ENCODE measurements around the gene DVL2. TPM values are rescaled to one million over a fixed set of nuclear protein-coding genes. Genes with fewer than 3 reads are reported as not detected.

Gene DVL2
- total and polyA plus RNA-seq, 2 of the 13 experiments (the other 11 are each of a cell fraction or from before 2014, with no cell fraction given), result 5.7 to 38.2 TPM

GRCh38 chr17:7281074-7281952 lies 47.0 kb upstream of the DVL2 start, which contains the start of gene SLC2A4 (continued):
- TF ChIP-seq ZFP91 (CRISPR knock-in tag; IDR thresholded peaks at IDR 0.05; ENCODE audit: borderline replicate concordance) (peak; percentile 75), ZMAT5 (CRISPR knock-in tag; IDR thresholded peaks at IDR 0.05; ENCODE audit: borderline replicate concordance, low read depth) (no peak), NFYB (CRISPR knock-in tag; IDR thresholded peaks at IDR 0.05) (peak; percentile 54; the same call in 1 of the 2 replicates), ZNF775 (CRISPR knock-in tag; IDR thresholded peaks at IDR 0.05; ENCODE audit: borderline replicate concordance) (no peak), HNRNPL (IDR thresholded peaks at IDR 0.05; ENCODE audit: low read depth, low read length) (0 out of 2 replicates have a peak, but pooled peaks have one; percentile 24), ZNF34 (CRISPR knock-in tag; IDR thresholded peaks at IDR 0.05; ENCODE audit: borderline replicate concordance) (peak; percentile 9; the same call in 1 of the 2 replicates), ZSCAN25 (CRISPR knock-in tag; IDR thresholded peaks at IDR 0.05) (no peak; the same call in 1 of the 2 replicates), DNMT3B (CRISPR knock-in tag; conservative IDR thresholded peaks at IDR 0.05) (no peak), MEIS2 (CRISPR knock-in tag; IDR thresholded peaks at IDR 0.05) (no peak), DDIT3 (CRISPR knock-in tag; IDR thresholded peaks at IDR 0.05) (no peak), POLR2A (IDR thresholded peaks at IDR 0.05; ENCODE audit: insufficient read depth in 1 of 2, low read depth in 2 of 2, low read length in 2 of 2) (peak; percentile 44 to 58; a peak in 1 of 4 replicates), TFDP2 (CRISPR knock-in tag; IDR thresholded peaks at IDR 0.05) (peak; percentile 85), TARDBP (CRISPR knock-in tag; IDR thresholded peaks at IDR 0.05) (no peak), TBX3 (IDR thresholded peaks at IDR 0.05; ENCODE audit: borderline replicate concordance) (0 out of 2 replicates have a peak, but pooled peaks have one; percentile 24), TCF7 (IDR thresholded peaks at IDR 0.05; ENCODE audit: low read depth) (peak; percentile 73), MYC (CRISPR knock-in tag; IDR thresholded peaks at IDR 0.05; ENCODE audit: borderline replicate concordance) (peak; percentile 84; the same call in 1 of the 2 replicates), SOX5 (CRISPR knock-in tag; IDR thresholded peaks at IDR 0.05; ENCODE audit: borderline replicate concordance) (no peak), ZNF512B (CRISPR knock-in tag; IDR thresholded peaks at IDR 0.05; ENCODE audit: borderline replicate concordance) (no peak), KLF9 (CRISPR knock-in tag; IDR thresholded peaks at IDR 0.05; ENCODE audit: low read depth) (peak; percentile 84; the same call in 1 of the 2 replicates), PPARG (CRISPR knock-in tag; conservative IDR thresholded peaks at IDR 0.05) (no peak), ZNF652 (CRISPR knock-in tag; IDR thresholded peaks at IDR 0.05; ENCODE audit: borderline replicate concordance, low read depth) (no peak), SOX6 (IDR thresholded peaks at IDR 0.05) (no peak), SOX6 (CRISPR knock-in tag; IDR thresholded peaks at IDR 0.05) (peak; percentile 3; the same call in 1 of the 2 replicates)

Measured in HepG2 (cell line).